ENCODE data around the gene TLL1. TPM values are rescaled to one million over a fixed set of nuclear protein-coding genes. Genes with fewer than 3 reads are reported as not detected.

TLL1 gene
- total and polyA plus RNA-seq, 4 donors: 1.2 to 6.9 (median 3.2) TPM

GRCh38 chr4:166017804-166018203 lies 144.8 kb downstream of the TLL1 start:
- Histone ChIP-seq H3K27ac (ENCODE audit: low read depth, low read length) (no peak overlapping the region), H3K4me3 (ENCODE audit: low read depth, low read length) (no peak overlapping the region)
- WGBS (ENCODE audit: insufficient coverage): 100% methylated on average over 1 of the region's 1 CpG

GRCh38 chr4:166019441-166020220 lies 146.6 kb downstream of the TLL1 start:
- Histone ChIP-seq H3K27ac (ENCODE audit: low read depth, low read length) (no peak overlapping the region), H3K9me3 (ENCODE audit: control insufficient read depth, insufficient read depth, low read length) (no peaks in the 10 kb centered on the region), H3K4me1 (ENCODE audit: control insufficient read depth, insufficient read depth, low read length) (no peaks in the 10 kb centered on the region), H3K27me3 (ENCODE audit: control insufficient read depth, insufficient read depth, low read length) (no peaks in the 10 kb centered on the region), H3K36me3 (ENCODE audit: control insufficient read depth, insufficient read depth, low read length) (no peaks in the 10 kb centered on the region), H3K4me3 (ENCODE audit: low read depth, low read length) (no peak overlapping the region)
- no peak for DNase-seq (ENCODE audit: low read depth in 4 of 6, low spot score in 6 of 6)
- whole genome bisulfite sequencing (ENCODE audit: insufficient coverage): 80% methylated on average over 1 of the region's 2 CpGs

More at GRCh38 chr4:166017804-166018203, 144.8 kb downstream of the TLL1 start:
- no peak for DNase-seq (ENCODE audit: low read depth in 4 of 6, low spot score in 6 of 6)
- Histone ChIP-seq H3K4me1 (ENCODE audit: control insufficient read depth, insufficient read depth, low read length) (no peaks in the 10 kb centered on the region), H3K36me3 (ENCODE audit: control insufficient read depth, insufficient read depth, low read length) (no peaks in the 10 kb centered on the region), H3K9me3 (ENCODE audit: control insufficient read depth, insufficient read depth, low read length) (no peaks in the 10 kb centered on the region), H3K27me3 (ENCODE audit: control insufficient read depth, insufficient read depth, low read length) (no peaks in the 10 kb centered on the region)

- no peaks in the 10 kb centered on the region for H3K9me3 ChIP-seq (ENCODE audit: control insufficient read depth, insufficient read depth, low read length)
- no peaks in the 10 kb centered on the region for H3K36me3 ChIP-seq (ENCODE audit: control insufficient read depth, insufficient read depth, low read length)
- no peaks in the 10 kb centered on the region for H3K4me1 ChIP-seq (ENCODE audit: control insufficient read depth, insufficient read depth, low read length)
- 97% methylated on average over 6 of the region's 9 CpGs for WGBS (ENCODE audit: insufficient coverage)
- H3K4me3 ChIP-seq (ENCODE audit: low read depth, low read length): no peak overlapping the region
- DNase-seq (ENCODE audit: low read depth in 4 of 6, low spot score in 6 of 6): no peak
- H3K27ac ChIP-seq (ENCODE audit: low read depth, low read length): no peak overlapping the region
- H3K27me3 ChIP-seq (ENCODE audit: control insufficient read depth, insufficient read depth, low read length): no peaks in the 10 kb centered on the region
Measured at GRCh38 chr4:166021617-166022016, 148.6 kb downstream of the TLL1 start.

GRCh38 chr4:166034965-166035364 lies 161.9 kb downstream of the TLL1 start:
- WGBS (ENCODE audit: insufficient coverage): no CpG with 5 or more reads among the region's 2 CpGs
- no peaks in the 10 kb centered on the region for H3K9me3 ChIP-seq (ENCODE audit: control insufficient read depth, insufficient read depth, low read length)
- no peak overlapping the region for H3K4me3 ChIP-seq (ENCODE audit: low read depth, low read length)
- H3K4me1 ChIP-seq (ENCODE audit: control insufficient read depth, insufficient read depth, low read length): no peaks in the 10 kb centered on the region
- no peak for DNase-seq (ENCODE audit: low read depth in 4 of 6, low spot score in 6 of 6)
- H3K27ac ChIP-seq (ENCODE audit: low read depth, low read length): no peak overlapping the region
- H3K27me3 ChIP-seq (ENCODE audit: control insufficient read depth, insufficient read depth, low read length): no peaks in the 10 kb centered on the region
- H3K36me3 ChIP-seq (ENCODE audit: control insufficient read depth, insufficient read depth, low read length): no peaks in the 10 kb centered on the region

GRCh38 chr4:166039822-166040221 lies 166.8 kb downstream of the TLL1 start:
- no peaks in the 10 kb centered on the region for H3K36me3 ChIP-seq (ENCODE audit: control insufficient read depth, insufficient read depth, low read length)
- no peaks in the 10 kb centered on the region for H3K9me3 ChIP-seq (ENCODE audit: control insufficient read depth, insufficient read depth, low read length)
- H3K27me3 ChIP-seq (ENCODE audit: control insufficient read depth, insufficient read depth, low read length): no peaks in the 10 kb centered on the region
- H3K4me1 ChIP-seq (ENCODE audit: control insufficient read depth, insufficient read depth, low read length): no peaks in the 10 kb centered on the region
- no peak for DNase-seq (ENCODE audit: low read depth in 4 of 6, low spot score in 6 of 6)
- H3K27ac ChIP-seq (ENCODE audit: low read depth, low read length): no peak overlapping the region
- H3K4me3 ChIP-seq (ENCODE audit: low read depth, low read length): no peak overlapping the region
- WGBS (ENCODE audit: insufficient coverage): no CpG with 5 or more reads among the region's 1 CpG

GRCh38 chr4:166042510-166043055 lies 169.5 kb downstream of the TLL1 start:
- H3K36me3 ChIP-seq (ENCODE audit: control insufficient read depth, insufficient read depth, low read length): no peaks in the 10 kb centered on the region
- no peak for DNase-seq (ENCODE audit: low read depth in 4 of 6, low spot score in 6 of 6)
- H3K27ac ChIP-seq (ENCODE audit: low read depth, low read length): no peak overlapping the region
- no peaks in the 10 kb centered on the region for H3K9me3 ChIP-seq (ENCODE audit: control insufficient read depth, insufficient read depth, low read length)
- H3K27me3 ChIP-seq (ENCODE audit: control insufficient read depth, insufficient read depth, low read length): no peaks in the 10 kb centered on the region
- 75% methylated on average over 6 of the region's 8 CpGs for WGBS (ENCODE audit: insufficient coverage)
- no peak overlapping the region for H3K4me3 ChIP-seq (ENCODE audit: low read depth, low read length)
- H3K4me1 ChIP-seq (ENCODE audit: control insufficient read depth, insufficient read depth, low read length): no peaks in the 10 kb centered on the region

GRCh38 chr4:166043801-166044200 lies 170.8 kb downstream of the TLL1 start:
- Histone ChIP-seq H3K4me3 (ENCODE audit: low read depth, low read length) (no peak overlapping the region), H3K4me1 (ENCODE audit: control insufficient read depth, insufficient read depth, low read length) (no peaks in the 10 kb centered on the region), H3K9me3 (ENCODE audit: control insufficient read depth, insufficient read depth, low read length) (no peaks in the 10 kb centered on the region), H3K27ac (ENCODE audit: low read depth, low read length) (no peak overlapping the region), H3K27me3 (ENCODE audit: control insufficient read depth, insufficient read depth, low read length) (no peaks in the 10 kb centered on the region), H3K36me3 (ENCODE audit: control insufficient read depth, insufficient read depth, low read length) (no peaks in the 10 kb centered on the region)
- WGBS (ENCODE audit: insufficient coverage): 90% methylated on average over 5 of the region's 6 CpGs
- DNase-seq (ENCODE audit: low read depth in 4 of 6, low spot score in 6 of 6): no peak

- H3K4me1 ChIP-seq (ENCODE audit: control insufficient read depth, insufficient read depth, low read length): no peaks in the 10 kb centered on the region
- no peaks in the 10 kb centered on the region for H3K36me3 ChIP-seq (ENCODE audit: control insufficient read depth, insufficient read depth, low read length)
- no peaks in the 10 kb centered on the region for H3K9me3 ChIP-seq (ENCODE audit: control insufficient read depth, insufficient read depth, low read length)
- DNase-seq (ENCODE audit: low read depth in 4 of 6, low spot score in 6 of 6): no peak
- H3K27ac ChIP-seq (ENCODE audit: low read depth, low read length): no peak overlapping the region
- H3K4me3 ChIP-seq (ENCODE audit: low read depth, low read length): no peak overlapping the region
- no peaks in the 10 kb centered on the region for H3K27me3 ChIP-seq (ENCODE audit: control insufficient read depth, insufficient read depth, low read length)
Measured at GRCh38 chr4:166044871-166045270, 171.8 kb downstream of the TLL1 start.

GRCh38 chr4:166045457-166045856 lies 172.4 kb downstream of the TLL1 start:
- H3K4me3 ChIP-seq (ENCODE audit: low read depth, low read length): no peak overlapping the region
- no peaks in the 10 kb centered on the region for H3K9me3 ChIP-seq (ENCODE audit: control insufficient read depth, insufficient read depth, low read length)
- no peaks in the 10 kb centered on the region for H3K36me3 ChIP-seq (ENCODE audit: control insufficient read depth, insufficient read depth, low read length)
- 90% methylated on average over 9 of the region's 9 CpGs for WGBS (ENCODE audit: insufficient coverage)
- H3K27me3 ChIP-seq (ENCODE audit: control insufficient read depth, insufficient read depth, low read length): no peaks in the 10 kb centered on the region
- DNase-seq (ENCODE audit: low read depth in 4 of 6, low spot score in 6 of 6): no peak
- no peak overlapping the region for H3K27ac ChIP-seq (ENCODE audit: low read depth, low read length)
- no peaks in the 10 kb centered on the region for H3K4me1 ChIP-seq (ENCODE audit: control insufficient read depth, insufficient read depth, low read length)

GRCh38 chr4:166049036-166049435 lies 176.0 kb downstream of the TLL1 start:
- Histone ChIP-seq H3K4me1 (ENCODE audit: control insufficient read depth, insufficient read depth, low read length) (no peaks in the 10 kb centered on the region), H3K27ac (ENCODE audit: low read depth, low read length) (no peak overlapping the region), H3K27me3 (ENCODE audit: control insufficient read depth, insufficient read depth, low read length) (no peaks in the 10 kb centered on the region), H3K4me3 (ENCODE audit: low read depth, low read length) (no peak overlapping the region), H3K36me3 (ENCODE audit: control insufficient read depth, insufficient read depth, low read length) (no peaks in the 10 kb centered on the region), H3K9me3 (ENCODE audit: control insufficient read depth, insufficient read depth, low read length) (no peaks in the 10 kb centered on the region)
- WGBS (ENCODE audit: insufficient coverage): 90% methylated on average over 2 of the region's 5 CpGs
- DNase-seq (ENCODE audit: low read depth in 4 of 6, low spot score in 6 of 6): no peak
